Brain microvascular endothelial cell (primary cell): Measurements from ENCODE around the gene XPNPEP1.

Experiments
- DNase-seq: peaks from one replicate; pipeline ENCODE4 v3.0.0-alpha.2; 2020
- H3K27ac ChIP-seq: fragments of 250-450 bp; sonication (Bioruptor Pico); 2 replicates; pipeline ENCODE4 v1.5.1; 2020; ENCODE audit warnings: mild to moderate bottlenecking, moderate library complexity
- H3K27me3 ChIP-seq: fragments of 250-450 bp; sonication (Bioruptor Pico); replicated peaks from 2 replicates; pipeline ENCODE4 v1.5.1; 2020; ENCODE audit warnings: mild to moderate bottlenecking
- H3K36me3 ChIP-seq: fragments of 250-450 bp; sonication (Bioruptor Pico); replicated peaks from 2 replicates; pipeline ENCODE4 v1.5.1; 2020; ENCODE audit warnings: mild to moderate bottlenecking
- H3K4me3 ChIP-seq: 2 replicates; pipeline ENCODE4 v1.5.1; 2011; ENCODE audit warnings: low read depth, mild to moderate bottlenecking, control low read depth, low read length, moderate library complexity
- in situ Hi-C: cut with HindIII; loops from 2 replicates; pipeline ENCODE4 v1.10.0; 2017; ENCODE audit warnings: low sequenced_read_pairs, low pct_ligation_motif_present
- TF ChIP-seq, protein P1 (sequence below): IDR thresholded peaks from 2 replicates; pipeline ENCODE4 v1.5.1; 2011; ENCODE audit warnings: low read depth, mild to moderate bottlenecking, moderate library complexity, low read length, control low read depth, inconsistent platforms; ENCODE audit errors: missing control alignments

XPNPEP1 gene

DNA sequence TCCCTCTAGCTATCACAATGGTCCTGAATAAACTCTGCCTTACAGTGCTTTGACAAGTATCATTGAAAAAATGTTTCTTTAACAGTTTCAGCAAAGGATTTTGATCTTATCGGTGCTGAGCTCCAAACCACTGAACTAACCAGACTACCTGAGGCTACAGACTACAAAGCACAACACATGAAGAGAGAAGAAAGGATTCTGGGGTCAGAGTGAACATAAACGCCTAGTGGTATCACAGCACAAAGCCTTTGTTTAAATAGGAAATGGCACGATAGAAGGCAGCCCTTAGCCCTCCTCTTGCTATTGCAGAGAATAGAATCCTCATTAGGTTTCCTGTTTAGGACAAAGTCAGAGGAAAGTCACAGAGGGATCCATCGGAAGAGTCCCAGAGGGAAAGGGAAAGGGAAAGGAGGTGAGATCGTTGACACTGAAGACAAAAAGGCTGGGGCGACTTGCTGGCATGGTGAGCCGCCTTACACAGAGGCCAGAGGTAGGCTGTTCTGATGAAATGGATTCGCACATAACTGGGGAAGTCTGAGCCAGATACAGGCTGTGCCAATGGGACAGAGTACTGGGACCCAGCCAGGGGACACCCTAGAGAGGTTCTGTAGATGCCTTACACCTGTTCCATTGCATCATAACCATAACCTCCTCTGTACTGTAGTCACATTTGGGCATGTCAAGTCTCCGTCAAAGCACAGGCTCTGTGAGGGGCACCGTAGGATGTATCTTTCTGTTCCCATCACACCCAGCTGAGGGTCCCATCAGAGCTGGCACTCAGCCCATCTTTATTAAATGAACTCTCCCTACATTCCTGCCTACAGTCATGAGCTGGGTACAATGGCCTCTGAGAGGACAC, 71.5 kb downstream of the XPNPEP1 start:
- TF ChIP-seq, protein P1, sequence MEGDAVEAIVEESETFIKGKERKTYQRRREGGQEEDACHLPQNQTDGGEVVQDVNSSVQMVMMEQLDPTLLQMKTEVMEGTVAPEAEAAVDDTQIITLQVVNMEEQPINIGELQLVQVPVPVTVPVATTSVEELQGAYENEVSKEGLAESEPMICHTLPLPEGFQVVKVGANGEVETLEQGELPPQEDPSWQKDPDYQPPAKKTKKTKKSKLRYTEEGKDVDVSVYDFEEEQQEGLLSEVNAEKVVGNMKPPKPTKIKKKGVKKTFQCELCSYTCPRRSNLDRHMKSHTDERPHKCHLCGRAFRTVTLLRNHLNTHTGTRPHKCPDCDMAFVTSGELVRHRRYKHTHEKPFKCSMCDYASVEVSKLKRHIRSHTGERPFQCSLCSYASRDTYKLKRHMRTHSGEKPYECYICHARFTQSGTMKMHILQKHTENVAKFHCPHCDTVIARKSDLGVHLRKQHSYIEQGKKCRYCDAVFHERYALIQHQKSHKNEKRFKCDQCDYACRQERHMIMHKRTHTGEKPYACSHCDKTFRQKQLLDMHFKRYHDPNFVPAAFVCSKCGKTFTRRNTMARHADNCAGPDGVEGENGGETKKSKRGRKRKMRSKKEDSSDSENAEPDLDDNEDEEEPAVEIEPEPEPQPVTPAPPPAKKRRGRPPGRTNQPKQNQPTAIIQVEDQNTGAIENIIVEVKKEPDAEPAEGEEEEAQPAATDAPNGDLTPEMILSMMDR: no peak
- Histone ChIP-seq H3K27ac (no peak overlapping the region), H3K27me3 (no peaks in the 10 kb centered on the region), H3K36me3 (no peaks in the 10 kb centered on the region), H3K4me3 (no peak overlapping the region)
- in situ Hi-C loops: no loop called here
- DNase-seq: no peak

DNA sequence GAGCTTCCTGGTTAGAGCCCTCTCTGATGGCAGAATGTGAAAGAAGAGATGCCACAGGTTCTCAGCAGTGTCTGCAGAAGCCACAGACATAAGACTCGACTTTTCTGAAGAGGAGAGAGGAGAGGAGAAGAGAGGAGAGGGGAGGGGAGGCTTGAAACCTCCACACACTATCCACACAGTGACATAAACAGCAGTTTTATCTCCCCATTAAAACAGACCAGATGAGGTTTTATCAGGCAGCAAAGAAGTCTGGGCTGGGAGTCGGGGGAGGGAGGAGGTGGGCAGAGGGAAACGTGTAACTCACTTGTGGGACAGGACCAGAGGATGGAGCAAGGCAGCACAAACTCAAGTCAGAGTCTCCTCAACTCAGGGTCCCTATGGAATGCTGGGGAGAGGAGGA, 76.5 kb downstream of the XPNPEP1 start:
- DNase-seq: no peak
- no peak overlapping the region for H3K4me3 ChIP-seq
- H3K27me3 ChIP-seq: no peaks in the 10 kb centered on the region
- TF ChIP-seq, protein P1: no peak
- in situ Hi-C loops: no loop called here
- no peaks in the 10 kb centered on the region for H3K36me3 ChIP-seq
- no peak overlapping the region for H3K27ac ChIP-seq

DNA sequence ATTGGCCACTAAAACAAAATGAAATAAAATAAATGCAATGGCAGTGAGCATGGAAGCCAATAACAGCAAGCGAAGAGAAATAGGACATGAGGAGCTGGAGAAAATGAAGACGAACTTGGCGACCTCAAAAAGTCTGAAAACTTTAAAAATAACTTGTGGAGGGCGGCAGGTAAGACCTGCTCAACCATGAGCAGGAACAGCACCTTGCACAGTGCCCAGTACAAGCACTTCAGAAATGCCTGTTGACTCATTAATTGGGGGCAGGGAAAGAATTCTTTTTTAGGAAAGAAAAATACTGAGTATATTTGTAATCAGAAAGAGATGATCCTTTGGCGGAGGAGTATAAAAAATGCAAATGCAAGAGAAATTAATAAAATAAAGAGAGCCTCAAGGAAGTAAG, 78.0 kb downstream of the XPNPEP1 start:
- TF ChIP-seq, protein P1: no peak
- H3K27ac ChIP-seq: no peak overlapping the region
- no peak for DNase-seq
- in situ Hi-C loops: no loop called here
- H3K36me3 ChIP-seq: no peaks in the 10 kb centered on the region
- H3K4me3 ChIP-seq: no peak overlapping the region
- no peaks in the 10 kb centered on the region for H3K27me3 ChIP-seq

DNA sequence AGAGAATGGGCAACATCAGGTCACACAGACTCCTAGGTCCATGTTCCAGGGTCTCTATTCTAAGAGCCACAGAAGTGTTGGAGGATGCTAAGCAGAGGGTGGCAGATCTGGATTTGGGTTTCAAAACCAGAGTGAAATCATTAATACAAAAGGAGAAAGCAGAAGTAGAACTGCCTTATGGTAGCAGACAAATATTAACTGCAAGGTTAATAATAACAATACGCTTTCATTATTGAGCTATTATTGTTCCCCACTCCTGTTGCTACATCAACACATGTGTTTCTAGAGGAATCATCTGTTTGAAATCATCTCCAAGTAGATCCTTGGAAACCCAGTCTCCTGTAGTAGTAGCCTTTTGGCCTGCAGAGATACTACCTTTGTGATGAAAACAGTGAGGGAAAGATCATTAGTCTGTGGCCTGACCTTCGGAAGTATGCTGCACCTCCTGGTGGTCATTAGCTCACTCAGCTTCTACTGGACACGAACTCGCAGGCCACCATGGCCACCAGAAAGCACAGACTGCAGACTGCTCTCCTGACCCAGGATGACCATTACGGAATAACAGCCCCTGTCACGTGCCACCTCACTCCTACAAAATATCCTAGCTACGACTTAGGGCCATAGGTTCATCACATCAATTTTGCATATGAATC, 84.6 kb downstream of the XPNPEP1 start:
- no peaks in the 10 kb centered on the region for H3K27me3 ChIP-seq
- H3K27ac ChIP-seq: no peak overlapping the region
- DNase-seq: no peak
- in situ Hi-C loops: no loop called here
- TF ChIP-seq, protein P1: no peak
- H3K36me3 ChIP-seq: no peaks in the 10 kb centered on the region
- no peak overlapping the region for H3K4me3 ChIP-seq

DNA sequence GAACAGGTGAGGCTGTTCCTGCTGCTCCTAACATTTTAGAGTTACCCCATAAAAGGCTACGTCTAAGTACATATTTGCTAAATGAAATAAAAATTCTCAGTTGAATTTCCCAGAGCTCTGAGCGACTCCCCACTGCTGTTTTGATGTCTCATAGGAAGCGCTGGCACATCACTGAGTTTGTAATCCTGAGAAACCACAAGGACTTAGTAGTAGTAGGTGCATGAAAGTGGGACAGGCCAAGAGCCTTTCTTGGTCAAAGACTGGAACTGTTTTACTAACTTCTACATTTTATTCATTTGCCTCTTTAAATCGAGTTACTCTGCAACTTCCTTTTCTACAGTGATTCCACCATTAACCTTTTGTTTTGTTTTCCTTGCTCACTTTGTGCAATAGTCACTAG, 85.9 kb downstream of the XPNPEP1 start:
- no peak overlapping the region for H3K4me3 ChIP-seq
- no peaks in the 10 kb centered on the region for H3K27me3 ChIP-seq
- no peak for DNase-seq
- in situ Hi-C loops: no loop called here
- TF ChIP-seq, protein P1: no peak
- H3K36me3 ChIP-seq: no peaks in the 10 kb centered on the region
- H3K27ac ChIP-seq: no peak overlapping the region
